Measurements from ENCODE around the gene SLC6A19. TPM values are rescaled to one million over a fixed set of nuclear protein-coding genes. Genes with fewer than 3 reads are reported as not detected.
"Not testable (repeated sequence)": the region's sequence is repeated elsewhere in the genome, so short reads cannot be mapped to it uniquely, and the experiment has no call there.

The SLC6A19 gene
- total RNA-seq, 4 donors from 2014 or later = 2.5 to 106 (median 69.5) TPM; not detected in 1

DNA sequence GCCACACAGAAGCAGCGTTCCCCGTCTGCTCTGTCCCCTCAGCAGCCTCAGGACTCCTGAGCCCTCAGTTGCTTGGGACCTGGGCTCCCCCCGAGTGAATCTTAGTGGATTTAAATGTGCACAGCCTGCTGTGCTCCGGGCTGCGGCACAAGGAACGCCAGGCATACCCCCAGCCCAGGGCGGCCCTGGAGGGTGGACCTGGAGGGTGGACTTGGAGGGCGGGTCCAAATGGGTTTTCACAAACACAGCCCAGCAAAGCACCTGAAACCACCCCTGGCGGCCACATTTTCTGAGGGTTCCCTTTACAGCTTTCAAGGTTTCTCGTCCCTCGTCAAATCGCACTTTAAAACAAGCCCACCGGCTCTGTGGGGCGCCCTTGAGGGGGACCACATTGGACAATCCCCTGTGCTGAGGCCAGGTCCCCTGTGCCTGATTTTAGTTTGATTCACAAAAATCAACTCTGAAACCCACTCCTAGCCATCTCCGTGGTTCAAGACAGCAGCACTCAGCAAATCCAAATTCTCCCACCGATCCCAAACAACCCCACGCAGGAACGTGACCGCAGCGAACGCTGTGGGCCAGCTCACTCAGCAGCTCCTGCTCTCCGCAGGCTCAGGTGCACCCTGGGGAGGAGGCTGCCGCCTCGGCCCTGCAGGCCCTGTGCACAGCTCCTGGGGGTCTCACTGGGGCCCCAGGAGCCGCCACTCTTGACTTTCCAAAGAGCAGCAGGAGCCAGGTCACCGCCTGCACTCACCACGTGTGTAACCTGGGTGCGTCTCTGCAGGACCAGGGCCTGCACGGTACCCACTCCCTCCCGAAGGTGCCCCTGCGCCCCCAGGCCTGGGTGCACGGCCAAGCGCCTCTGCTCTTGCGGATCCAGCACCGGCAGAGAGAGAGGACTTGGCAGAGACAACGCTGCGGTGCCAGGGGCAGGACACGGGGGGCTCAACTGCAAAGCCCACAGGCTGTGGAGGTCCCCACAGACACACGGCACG, 64.4 kb downstream of the SLC6A19 start:
- Histone ChIP-seq H3K4me1 (no peaks in the 10 kb centered on the region), H3K9me3 (no peaks in the 10 kb centered on the region), H3K4me3 (no peak overlapping the region), H3K36me3 (no peaks in the 10 kb centered on the region), H3K27ac (no peak overlapping the region), H3K27me3 (no peaks in the 10 kb centered on the region)
- WGBS, 2 donors (ENCODE audit: low coverage in 1 of 2) = 80 to 92% methylated on average over 3 to 39 of the region's 40 CpGs
- TF ChIP-seq POLR2AphosphoS5 (IDR thresholded peaks at IDR 0.05) = no peak
- no peak for TF ChIP-seq EP300 (IDR thresholded peaks at IDR 0.05; ENCODE audit: low read depth)
- TF ChIP-seq, protein P1, sequence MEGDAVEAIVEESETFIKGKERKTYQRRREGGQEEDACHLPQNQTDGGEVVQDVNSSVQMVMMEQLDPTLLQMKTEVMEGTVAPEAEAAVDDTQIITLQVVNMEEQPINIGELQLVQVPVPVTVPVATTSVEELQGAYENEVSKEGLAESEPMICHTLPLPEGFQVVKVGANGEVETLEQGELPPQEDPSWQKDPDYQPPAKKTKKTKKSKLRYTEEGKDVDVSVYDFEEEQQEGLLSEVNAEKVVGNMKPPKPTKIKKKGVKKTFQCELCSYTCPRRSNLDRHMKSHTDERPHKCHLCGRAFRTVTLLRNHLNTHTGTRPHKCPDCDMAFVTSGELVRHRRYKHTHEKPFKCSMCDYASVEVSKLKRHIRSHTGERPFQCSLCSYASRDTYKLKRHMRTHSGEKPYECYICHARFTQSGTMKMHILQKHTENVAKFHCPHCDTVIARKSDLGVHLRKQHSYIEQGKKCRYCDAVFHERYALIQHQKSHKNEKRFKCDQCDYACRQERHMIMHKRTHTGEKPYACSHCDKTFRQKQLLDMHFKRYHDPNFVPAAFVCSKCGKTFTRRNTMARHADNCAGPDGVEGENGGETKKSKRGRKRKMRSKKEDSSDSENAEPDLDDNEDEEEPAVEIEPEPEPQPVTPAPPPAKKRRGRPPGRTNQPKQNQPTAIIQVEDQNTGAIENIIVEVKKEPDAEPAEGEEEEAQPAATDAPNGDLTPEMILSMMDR (IDR thresholded peaks at IDR 0.05) = no peak
- TF ChIP-seq POLR2A (IDR thresholded peaks at IDR 0.05) = no peak
- intact Hi-C loops (cut with DNase I; ENCODE audit: low total_unique reads) (no loop called here), in situ Hi-C loops (cut with MboI; ENCODE audit: low pct_ligation_motif_present in 1 of 4, low pct_unique_long_range_greater_than_20kb in 1 of 4, low sequenced_read_pairs in 3 of 4) (no loop called here)
- no peak for DNase-seq

DNA sequence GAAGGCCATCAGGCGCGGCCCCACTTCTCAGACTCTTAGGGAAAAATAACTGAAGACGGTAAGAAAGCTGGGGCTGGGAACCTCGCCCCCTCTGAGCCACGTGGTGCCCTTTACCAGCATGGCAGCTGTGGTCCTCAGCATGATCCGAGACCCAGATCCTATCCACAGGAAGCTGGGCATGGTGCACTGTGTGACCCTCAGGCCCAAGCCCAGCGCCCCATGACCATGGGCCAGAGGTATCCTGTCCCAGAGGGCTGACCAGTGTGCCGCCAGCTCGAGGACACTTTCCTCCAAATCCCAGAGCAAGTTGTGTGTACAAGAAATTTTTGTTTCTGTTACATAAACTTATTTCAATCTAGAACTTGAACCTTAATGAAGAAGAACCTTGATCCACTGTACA, 65.4 kb downstream of the SLC6A19 start:
- WGBS, 2 donors (ENCODE audit: low coverage in 1 of 2) = 82 to 93% methylated on average over 3 to 9 of the region's 9 CpGs
- TF ChIP-seq EP300 (IDR thresholded peaks at IDR 0.05; ENCODE audit: low read depth) (no peak), POLR2AphosphoS5 (IDR thresholded peaks at IDR 0.05) (no peak), POLR2A (IDR thresholded peaks at IDR 0.05) (no peak)
- TF ChIP-seq, protein P1 (IDR thresholded peaks at IDR 0.05) = no peak
- H3K4me3 ChIP-seq = no peak overlapping the region
- in situ Hi-C loops (cut with MboI; ENCODE audit: low pct_ligation_motif_present in 1 of 4, low pct_unique_long_range_greater_than_20kb in 1 of 4, low sequenced_read_pairs in 3 of 4) (no loop called here), intact Hi-C loops (cut with DNase I; ENCODE audit: low total_unique reads) (no loop called here)
- H3K27ac ChIP-seq = no peak overlapping the region
- H3K27me3 ChIP-seq = no peaks in the 10 kb centered on the region
- no peaks in the 10 kb centered on the region for H3K36me3 ChIP-seq
- DNase-seq = no peak
- H3K4me1 ChIP-seq = no peaks in the 10 kb centered on the region
- no peaks in the 10 kb centered on the region for H3K9me3 ChIP-seq

DNA sequence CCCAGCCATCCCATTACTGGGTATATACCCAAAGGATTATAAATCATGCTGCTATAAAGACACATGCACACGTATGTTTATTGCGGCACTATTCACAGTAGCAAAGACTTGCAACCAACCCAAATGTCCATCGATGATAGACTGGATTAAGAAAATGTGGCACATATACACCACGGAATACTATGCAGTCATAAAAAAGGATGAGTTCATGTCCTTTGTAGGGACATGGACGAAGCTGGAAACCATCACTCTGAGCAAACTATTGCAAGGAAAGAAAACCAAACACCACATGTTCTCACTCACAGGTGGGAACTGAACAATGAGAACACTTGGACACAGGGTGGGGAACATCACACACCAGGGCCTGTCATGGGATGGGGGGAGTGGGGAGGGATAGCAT, 66.1 kb downstream of the SLC6A19 start:
- H3K36me3 ChIP-seq; H3K9me3 ChIP-seq; intact Hi-C loops (cut with DNase I; ENCODE audit: low total_unique reads); H3K27me3 ChIP-seq; H3K27ac ChIP-seq; H3K4me3 ChIP-seq; in situ Hi-C loops (cut with MboI; ENCODE audit: low pct_ligation_motif_present in 1 of 4, low pct_unique_long_range_greater_than_20kb in 1 of 4, low sequenced_read_pairs in 3 of 4); H3K4me1 ChIP-seq; DNase-seq: not testable (repeated sequence)
- WGBS, 2 donors (ENCODE audit: low coverage in 1 of 2) = 95 to 99% methylated on average over 3 to 5 of the region's 5 CpGs

DNA sequence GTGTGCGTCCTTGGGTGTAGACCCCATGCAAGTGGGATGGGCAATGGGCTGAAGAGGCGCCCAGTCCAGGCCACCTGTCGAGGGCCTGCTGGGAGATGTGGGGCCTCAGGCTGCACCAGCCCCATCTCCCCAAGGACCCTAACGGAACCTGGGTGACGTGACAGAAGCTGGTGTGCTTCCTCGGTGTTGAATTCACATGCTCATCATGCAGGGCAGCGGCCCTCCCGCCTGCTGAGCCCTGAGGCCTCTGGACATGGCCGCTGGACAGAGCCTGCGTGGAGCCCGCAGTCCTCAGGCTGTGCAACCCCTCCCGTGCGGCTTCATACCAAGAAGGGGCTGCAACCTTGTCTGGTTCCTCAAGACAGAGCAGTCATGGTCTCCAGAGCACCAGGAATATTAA, 66.7 kb downstream of the SLC6A19 start:
- no peak for TF ChIP-seq POLR2AphosphoS5 (IDR thresholded peaks at IDR 0.05)
- TF ChIP-seq, protein P1 (IDR thresholded peaks at IDR 0.05) = no peak
- TF ChIP-seq POLR2A (IDR thresholded peaks at IDR 0.05) = no peak
- no peak for TF ChIP-seq EP300 (IDR thresholded peaks at IDR 0.05; ENCODE audit: low read depth)
- in situ Hi-C loops (cut with MboI; ENCODE audit: low pct_ligation_motif_present in 1 of 4, low pct_unique_long_range_greater_than_20kb in 1 of 4, low sequenced_read_pairs in 3 of 4) = no loop called here

More for the DNA sequence above, 66.7 kb downstream of the SLC6A19 start:
- Histone ChIP-seq H3K4me1 (no peaks in the 10 kb centered on the region), H3K9me3 (no peaks in the 10 kb centered on the region), H3K27me3 (no peaks in the 10 kb centered on the region), H3K4me3 (no peak overlapping the region), H3K36me3 (no peaks in the 10 kb centered on the region), H3K27ac (no peak overlapping the region)
- no peak for DNase-seq
- WGBS, 2 donors (ENCODE audit: low coverage in 1 of 2) = 90% methylated on average over 11 of the region's 13 CpGs; no CpG with 5 or more reads in 1 of the 2 donors
- intact Hi-C loops (cut with DNase I; ENCODE audit: low total_unique reads) = no loop called here
